HFFc6 (cell line): ENCODE results near the gene ZNF581. TPM values are rescaled to one million over a fixed set of nuclear protein-coding genes. Genes with fewer than 3 reads are reported as not detected.

Experiments used
- DNase-seq: peaks from one replicate; pipeline ENCODE4 v3.0.0-alpha.2; 2018
- H3K27ac Mint-ChIP-seq: 2 replicates; pipeline ENCODE4 v1.8.0; 2020; ENCODE audit warnings: mild to moderate bottlenecking, mixed read lengths
- H3K27me3 Mint-ChIP-seq: 2 replicates; pipeline ENCODE4 v1.8.0; 2021; ENCODE audit warnings: mild to moderate bottlenecking, moderate library complexity, mixed read lengths; ENCODE audit not compliant: insufficient read depth
- H3K36me3 Mint-ChIP-seq: 2 replicates; pipeline ENCODE4 v1.8.0; 2021; ENCODE audit warnings: low read depth, mixed read lengths
- H3K4me1 Mint-ChIP-seq: 2 replicates; pipeline ENCODE4 v1.8.0; 2020; ENCODE audit warnings: low read depth, mixed read lengths
- H3K4me3 Mint-ChIP-seq: 2 replicates; pipeline ENCODE4 v1.8.0; 2020; ENCODE audit warnings: mild to moderate bottlenecking, moderate library complexity, mixed read lengths
- H3K9me3 Mint-ChIP-seq: 2 replicates; pipeline ENCODE4 v1.8.0; 2020; ENCODE audit warnings: mild to moderate bottlenecking, mixed read lengths
- CTCF ChIP-seq: fragments of 200-600 bp; sonication (generic); IDR thresholded peaks from 2 replicates; pipeline ENCODE4 v1.5.0; 2021; ENCODE audit warnings: antibody characterized with exemption, mild to moderate bottlenecking
- total RNA-seq, 6 experiments: library from RNA; stranded (reverse); fragmentation: NEBNext Ultra II Directional; extraction: Animal tissue kit (Norgen Biotek cat#: 25700); gene quantifications; 2 replicates in 1 of 6; 3 replicates in 5 of 6; pipeline ENCODE4 v1.2.3, GENCODE V29; 2021

Gene ZNF581
- total RNA-seq, 6 experiments from 2014 or later: 20.1 to 25.8 (median 21.9) TPM

- TF ChIP-seq CTCF: no peak
- H3K4me1 Mint-ChIP-seq: peaks cover 18% of the 10 kb centered on the region
- H3K27ac Mint-ChIP-seq: peak overlapping the region; percentile 57; the same call in 1 of the 2 replicates
- peaks cover 7% of the 10 kb centered on the region; the same call in 1 of the 2 replicates for H3K36me3 Mint-ChIP-seq
- peaks cover 1% of the 10 kb centered on the region for H3K27me3 Mint-ChIP-seq
- H3K9me3 Mint-ChIP-seq: no peaks in the 10 kb centered on the region
- peak overlapping the region; percentile 85 for H3K4me3 Mint-ChIP-seq
- no peak for DNase-seq
Observed at GRCh38 chr19:55648585-55649267, 5.3 kb downstream of the ZNF581 start.

GRCh38 chr19:55649268-55650125 lies 6.0 kb downstream of the ZNF581 start:
- Mint-ChIP-seq H3K9me3 (no peaks in the 10 kb centered on the region), H3K27ac (no peak overlapping the region), H3K4me3 (peak overlapping the region; percentile 85), H3K4me1 (peaks cover 18% of the 10 kb centered on the region), H3K36me3 (peaks cover 7% of the 10 kb centered on the region; the same call in 1 of the 2 replicates), H3K27me3 (peaks cover 4% of the 10 kb centered on the region)
- no peak for TF ChIP-seq CTCF
- DNase-seq: no peak

GRCh38 chr19:55650126-55650557 lies 6.7 kb downstream of the ZNF581 start:
- H3K36me3 Mint-ChIP-seq: peaks cover 6% of the 10 kb centered on the region; the same call in 1 of the 2 replicates
- peaks cover 4% of the 10 kb centered on the region for H3K27me3 Mint-ChIP-seq
- peaks cover 18% of the 10 kb centered on the region for H3K4me1 Mint-ChIP-seq
- no peak overlapping the region for H3K4me3 Mint-ChIP-seq
- H3K27ac Mint-ChIP-seq: no peak overlapping the region
- no peak for DNase-seq
- TF ChIP-seq CTCF: no peak
- H3K9me3 Mint-ChIP-seq: no peaks in the 10 kb centered on the region

- no peak overlapping the region for H3K27ac Mint-ChIP-seq
- peaks cover 5% of the 10 kb centered on the region for H3K36me3 Mint-ChIP-seq
- H3K9me3 Mint-ChIP-seq: no peaks in the 10 kb centered on the region
- TF ChIP-seq CTCF: no peak
- no peak overlapping the region for H3K4me3 Mint-ChIP-seq
- H3K27me3 Mint-ChIP-seq: peaks cover 4% of the 10 kb centered on the region
- H3K4me1 Mint-ChIP-seq: peaks cover 14% of the 10 kb centered on the region
- DNase-seq: no peak
Observed at GRCh38 chr19:55650602-55651230, 7.3 kb downstream of the ZNF581 start.

- no peaks in the 10 kb centered on the region for H3K9me3 Mint-ChIP-seq
- peaks cover 10% of the 10 kb centered on the region for H3K36me3 Mint-ChIP-seq
- DNase-seq: no peak
- no peak overlapping the region for H3K4me3 Mint-ChIP-seq
- H3K27ac Mint-ChIP-seq: no peak overlapping the region
- TF ChIP-seq CTCF: no peak
- H3K4me1 Mint-ChIP-seq: peaks cover 19% of the 10 kb centered on the region
- peaks cover 6% of the 10 kb centered on the region for H3K27me3 Mint-ChIP-seq
Observed at GRCh38 chr19:55651236-55651635, 7.8 kb downstream of the ZNF581 start.
